Measurements from ENCODE around the gene AMFR.

The AMFR gene

DNA sequence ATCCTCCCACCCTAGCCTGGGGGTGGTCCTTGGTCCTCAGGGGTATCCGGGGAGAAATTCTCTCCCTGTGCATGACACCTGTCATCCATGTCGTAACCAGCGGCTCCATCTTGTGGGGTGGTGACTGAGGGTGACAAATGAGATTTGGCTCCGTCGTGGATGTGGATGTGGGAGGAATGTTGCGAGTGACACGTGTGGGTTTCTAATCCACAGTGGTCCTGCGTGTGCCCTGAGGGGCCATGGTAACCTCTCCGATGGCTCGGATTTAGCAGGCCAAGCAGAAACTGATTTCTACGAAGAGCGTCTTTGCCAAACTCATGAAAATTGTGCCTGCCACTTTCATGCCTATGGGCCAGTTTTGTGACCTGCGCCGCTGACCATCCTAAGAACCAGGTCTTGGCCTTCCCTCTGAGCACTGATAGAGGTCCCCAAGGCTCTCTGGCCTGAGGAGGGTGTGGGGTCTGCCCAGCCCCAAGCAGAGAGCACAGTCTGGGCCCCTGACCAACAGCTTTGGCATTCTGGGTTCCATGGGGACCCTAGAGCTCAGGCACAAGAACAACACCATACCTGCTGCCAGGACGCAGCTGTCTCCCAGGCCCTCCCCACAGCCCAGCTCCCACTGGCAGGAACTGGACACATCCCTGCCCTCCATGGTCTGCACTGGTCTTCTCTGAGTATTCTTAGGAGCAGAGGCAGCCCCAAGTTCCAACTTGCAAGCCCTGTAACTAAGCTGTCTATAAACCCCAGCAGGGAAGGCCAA is 79.0 kb downstream of the AMFR start:
- DNase-seq, result no peak

DNA sequence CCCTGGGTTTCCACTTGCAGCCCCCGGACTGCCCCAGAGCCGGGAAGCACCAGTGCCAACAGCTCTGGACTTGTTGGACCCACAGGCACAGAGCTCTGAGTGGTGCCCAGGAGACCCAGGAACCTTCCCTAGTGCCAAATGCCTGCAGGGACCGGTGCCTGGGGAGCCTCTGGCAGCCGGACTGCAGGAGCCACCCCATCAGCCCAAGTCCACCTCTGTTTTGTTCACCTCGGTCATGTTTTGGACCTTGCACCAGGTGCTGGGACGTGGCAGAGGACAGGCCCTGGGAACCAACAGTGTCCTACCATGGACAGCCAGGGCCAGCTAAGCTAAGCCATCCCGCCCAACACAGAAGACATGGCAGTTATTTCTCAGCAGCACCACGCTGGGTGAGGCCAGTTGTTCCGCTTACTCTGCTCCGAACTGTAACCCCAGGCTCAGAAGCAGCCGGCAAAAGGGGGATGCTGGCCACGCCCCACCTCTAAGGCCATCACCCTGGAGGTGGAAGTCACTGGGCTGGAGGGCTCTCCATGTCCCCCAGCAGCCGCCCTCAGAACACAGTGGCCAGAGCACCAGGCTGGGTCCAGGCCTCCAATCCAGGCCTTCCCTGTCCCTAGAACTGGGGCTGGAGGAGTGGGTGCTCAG is 79.8 kb downstream of the AMFR start:
- DNase-seq, result no peak

GRCh38 chr16:56344518-56345405 is 80.6 kb downstream of the AMFR start:
- no peak for DNase-seq

GRCh38 chr16:56343661-56344517 is 81.5 kb downstream of the AMFR start:
- DNase-seq, result no peak

- no peak for DNase-seq
Observed at GRCh38 chr16:56341656-56342399, 83.5 kb downstream of the AMFR start.

DNA sequence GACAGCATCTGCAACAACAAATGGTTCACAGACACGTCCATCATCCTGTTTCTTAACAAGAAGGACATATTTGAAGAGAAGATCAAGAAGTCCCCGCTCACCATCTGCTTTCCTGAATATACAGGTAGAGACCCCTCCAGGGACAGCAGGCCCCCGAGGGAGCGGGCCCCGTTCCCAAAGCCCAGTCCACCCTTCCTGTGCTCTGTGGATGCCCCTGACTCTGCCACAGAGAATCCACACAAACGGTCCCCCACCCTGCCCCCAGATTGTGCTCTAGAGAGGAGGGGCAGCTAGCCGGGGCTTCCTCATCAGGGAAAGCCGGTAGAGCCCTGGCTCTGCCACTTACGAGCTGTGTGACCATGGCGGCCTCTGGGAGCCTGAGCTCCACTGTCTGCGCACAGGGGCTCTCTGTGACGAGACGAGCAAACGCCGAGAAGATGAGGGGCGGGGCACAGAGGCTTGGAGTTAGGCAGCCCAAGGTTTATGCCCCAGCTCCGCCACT is 84.4 kb downstream of the AMFR start:
- DNase-seq, result no peak

- DNase-seq, result no peak
Observed at GRCh38 chr16:56340416-56340815, 84.9 kb downstream of the AMFR start.

DNA sequence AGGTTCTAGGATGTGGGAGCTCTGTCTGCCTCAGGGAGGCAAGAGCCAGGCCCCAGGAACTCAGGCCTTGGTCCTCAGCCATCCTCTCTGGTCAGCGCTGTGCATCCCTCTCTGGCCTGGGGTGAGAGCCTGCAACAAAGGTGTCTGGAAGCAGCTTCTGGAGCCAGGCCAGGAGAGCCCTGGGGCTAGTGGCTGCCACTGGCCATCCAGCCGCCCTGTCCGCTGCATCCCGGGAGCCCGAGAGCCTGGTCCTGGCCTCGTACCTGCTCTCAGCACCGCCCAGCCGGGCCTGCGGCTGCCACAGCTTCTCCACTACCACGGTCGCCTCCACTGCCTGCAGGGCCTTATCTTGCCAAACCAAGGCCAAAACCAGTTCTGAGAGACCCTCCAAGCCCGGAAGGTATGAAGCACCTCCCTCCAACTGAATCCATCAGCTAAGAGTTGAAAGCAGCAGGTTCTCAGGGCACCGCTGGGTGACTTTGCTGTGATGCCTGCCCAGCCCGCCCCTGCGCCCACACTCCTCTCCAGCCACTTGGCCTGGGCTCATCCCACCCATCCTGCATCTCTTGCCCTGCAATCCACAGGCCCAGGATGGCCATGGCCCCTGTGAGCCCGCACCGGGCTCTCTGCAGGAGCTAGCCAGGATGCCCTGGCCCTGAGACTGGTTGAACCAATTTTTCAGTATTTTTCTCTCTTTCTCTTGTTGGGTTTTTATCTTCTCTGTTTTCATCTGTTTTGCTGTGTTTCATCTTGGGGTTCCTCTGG is 85.7 kb downstream of the AMFR start:
- no peak for DNase-seq

- DNase-seq, result no peak
Observed at GRCh38 chr16:56338566-56339318, 86.6 kb downstream of the AMFR start.

GRCh38 chr16:56337858-56338325 is 87.5 kb downstream of the AMFR start:
- no peak for DNase-seq

DNA sequence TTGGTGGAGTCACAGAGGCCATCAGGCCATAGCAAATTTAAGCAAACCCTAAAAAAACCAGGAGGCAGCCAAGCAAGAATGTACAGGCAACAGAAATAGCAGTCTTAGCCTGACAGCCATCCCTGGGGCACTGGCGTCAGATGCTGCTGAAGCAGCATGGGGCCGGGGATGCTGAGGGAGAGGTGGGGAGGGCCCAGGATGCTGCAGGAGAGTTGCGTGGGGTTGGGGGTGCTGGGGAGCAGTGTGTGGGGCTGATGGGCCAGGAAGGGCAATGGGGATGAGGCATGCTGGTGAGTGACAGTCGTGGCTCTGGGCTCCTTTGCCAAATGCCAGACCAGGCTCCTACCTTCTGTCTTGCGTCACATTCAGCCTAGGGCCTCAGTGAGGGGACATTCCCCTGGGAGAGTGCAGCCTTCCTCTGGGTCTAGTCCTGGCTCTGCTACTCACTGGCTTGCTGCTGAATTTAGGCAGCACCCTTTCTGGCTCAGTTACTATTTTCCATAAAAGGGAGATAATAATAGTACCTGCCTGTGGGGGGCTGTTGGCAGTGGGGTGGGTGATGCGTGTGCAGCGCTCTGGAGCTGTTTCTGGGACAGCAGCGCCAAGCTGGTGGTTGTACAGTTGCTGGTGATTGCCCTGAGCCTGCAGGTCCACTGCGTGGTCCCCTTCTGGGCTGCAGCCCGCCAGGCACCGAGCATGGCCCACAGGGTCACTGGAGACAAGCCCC is 88.1 kb downstream of the AMFR start:
- DNase-seq, result no peak

GRCh38 chr16:56336711-56337110 is 88.6 kb downstream of the AMFR start:
- DNase-seq, result no peak

DNA sequence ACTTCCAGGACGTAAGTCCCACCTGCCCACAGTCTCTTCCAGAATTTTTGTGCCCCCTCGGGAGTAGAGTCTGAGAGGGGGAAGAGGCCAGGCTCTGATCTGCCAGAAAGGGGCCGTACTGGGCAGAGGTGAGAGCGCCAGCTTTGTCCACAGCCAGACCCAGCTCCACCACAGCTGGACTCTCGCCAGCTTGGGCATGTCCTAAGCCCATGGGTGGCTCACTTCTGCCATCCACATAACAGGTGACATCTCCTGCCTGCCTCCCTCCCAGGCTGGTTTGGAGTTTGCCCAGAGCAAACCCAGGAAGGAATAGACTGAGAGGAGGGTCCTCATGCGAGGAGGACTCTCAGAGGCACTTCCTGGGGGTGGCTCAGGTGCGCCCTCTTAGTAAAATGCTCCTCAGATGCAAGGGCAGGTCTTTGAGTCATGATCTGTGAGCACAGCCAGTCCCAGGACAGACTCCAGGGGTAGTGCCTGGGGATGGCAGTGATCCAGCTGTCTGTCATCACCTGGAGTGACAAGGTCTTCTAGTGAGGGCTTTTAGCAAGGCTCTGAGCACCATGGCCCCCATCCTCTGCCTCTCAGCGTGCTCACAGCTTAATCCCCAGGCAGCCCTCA is 89.2 kb downstream of the AMFR start:
- DNase-seq, result no peak

GRCh38 chr16:56334761-56335160 is 90.6 kb downstream of the AMFR start:
- no peak for DNase-seq

GRCh38 chr16:56332464-56333079 is 92.8 kb downstream of the AMFR start:
- DNase-seq, result no peak

DNA sequence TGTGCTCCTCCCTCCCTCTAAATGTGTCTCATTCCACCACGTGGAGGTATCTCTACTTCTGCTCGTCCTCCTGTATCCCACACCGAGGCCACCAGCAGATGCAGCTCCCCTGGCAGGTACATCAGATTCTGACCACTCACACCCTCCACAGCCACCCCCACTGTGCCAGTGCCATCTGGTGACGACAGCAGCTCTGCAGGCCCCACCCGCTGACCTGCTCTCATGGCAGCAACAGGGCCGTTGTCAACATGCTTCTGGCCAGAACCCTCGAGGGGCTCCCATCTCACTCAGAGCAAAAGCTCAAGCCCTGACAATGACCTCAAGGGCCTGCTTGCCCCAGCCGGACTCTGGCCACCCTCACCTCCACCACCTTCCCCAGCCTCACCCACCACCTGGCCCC is 93.4 kb downstream of the AMFR start:
- DNase-seq, result no peak

GRCh38 chr16:56331399-56331798 is 93.9 kb downstream of the AMFR start:
- no peak for DNase-seq

GRCh38 chr16:56330476-56330875 is 94.9 kb downstream of the AMFR start:
- DNase-seq, result no peak

All from activated CD4-positive, alpha-beta T cell treated with anti-CD3 and anti-CD28 coated beads, Interleukin-2, amount 50 U/mL, for 1 hour (primary cell).